PC-3 (cell line): ENCODE measurements around the gene ZNF236.

Source experiments
- CTCF ChIP-seq: fragments of 300-600 bp; sonication (generic); conservative IDR thresholded peaks from 2 replicates; pipeline ENCODE4 v1.5.1; 2017; ENCODE audit warnings: antibody characterized with exemption, low read depth, mild to moderate bottlenecking, low read length
- EZH2 ChIP-seq: fragments of 300-600 bp; sonication (generic); IDR thresholded peaks from one replicate; pipeline ENCODE4 v1.6.1; 2017; ENCODE audit warnings: antibody characterized with exemption, mild to moderate bottlenecking, low read length; ENCODE audit not compliant: unreplicated experiment
- EZH2phosphoT487 ChIP-seq: fragments of 300-600 bp; sonication (generic); IDR thresholded peaks from 2 replicates; pipeline ENCODE4 v1.6.1; 2018; ENCODE audit warnings: mild to moderate bottlenecking, antibody characterized with exemption, low read length, borderline replicate concordance

- TF ChIP-seq CTCF (no peak), EZH2 (no peak), EZH2phosphoT487 (no peak)
These were observed 179.6 kb downstream of the ZNF236 start for GRCh38 chr18:77001979-77002378.
